ENCODE data around the gene ARL15.

Gene ARL15

DNA sequence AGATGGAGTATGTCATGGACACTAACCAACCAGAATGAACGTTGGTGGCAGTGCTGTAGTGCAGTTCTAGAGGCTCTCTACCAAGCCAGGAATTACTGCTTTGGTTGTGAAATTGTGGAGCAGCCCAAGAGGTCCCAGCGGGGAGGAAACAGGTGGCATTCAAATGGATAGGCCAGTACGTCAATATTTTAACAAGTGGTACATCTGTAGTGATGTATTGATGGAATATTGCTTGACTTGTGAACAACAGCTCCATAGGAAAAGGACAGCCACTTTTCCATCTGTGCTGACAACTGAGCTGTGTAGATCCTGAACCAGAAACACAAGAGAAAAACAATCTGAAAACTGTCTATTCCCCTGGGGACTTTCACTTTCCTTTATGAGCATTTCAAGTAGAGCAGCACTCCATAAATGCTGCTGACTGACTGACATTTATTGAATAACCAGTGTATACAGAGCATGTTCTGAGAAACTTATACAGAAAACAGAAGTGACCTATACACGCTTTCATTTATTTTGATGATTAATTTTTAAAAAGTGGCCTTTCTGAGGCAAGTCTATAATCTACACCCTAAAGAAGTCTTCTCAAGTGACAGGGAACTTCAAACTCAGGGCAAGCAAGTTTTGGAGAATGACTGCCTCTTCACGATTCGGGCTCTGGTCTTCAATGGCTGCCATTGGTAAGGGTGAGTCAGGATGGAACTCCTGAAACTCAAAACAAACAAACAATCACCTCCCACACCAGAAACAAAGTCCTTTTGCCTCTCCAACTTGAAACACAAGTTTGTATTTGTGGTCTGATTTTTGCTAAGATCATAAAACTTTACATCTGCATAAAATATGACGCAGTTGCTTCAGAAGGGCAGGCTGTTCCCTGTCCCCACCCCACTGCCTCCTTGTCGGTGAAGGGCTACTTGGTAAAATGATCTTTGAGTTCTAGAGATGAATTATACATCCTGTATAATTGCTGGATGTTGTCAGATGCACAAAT lies 387.6 kb downstream of the ARL15 start:
- Histone ChIP-seq H3K9ac (ENCODE audit: low read depth, low read length, poor library complexity) (no peak overlapping the region), H3K14ac (ENCODE audit: low read length) (no peak overlapping the region), H3K4me2 (ENCODE audit: insufficient read depth, low read length, poor library complexity, severe bottlenecking) (no peak overlapping the region), H2BK120ac (ENCODE audit: low read depth, low read length) (no peak overlapping the region), H3K9me3 (replicated peaks in 1 of 2; ENCODE audit: control insufficient read depth in 2 of 2, insufficient read depth in 1 of 2, low read depth in 1 of 2, low read length in 2 of 2) (no peaks in the 10 kb centered on the region), H2BK5ac (ENCODE audit: low read length) (no peak overlapping the region), H3K79me1 (ENCODE audit: low read depth, low read length) (no peaks in the 10 kb centered on the region), H3K4me3 (ENCODE audit: low read length in 2 of 2) (no peak overlapping the region), H3K4ac (ENCODE audit: low read length) (no peak overlapping the region), H2AK5ac (ENCODE audit: low read depth, low read length) (no peak overlapping the region), H2AFZ (ENCODE audit: low read length) (no peak overlapping the region), H2BK12ac (ENCODE audit: low read length) (no peak overlapping the region), H4K91ac (ENCODE audit: low read depth, low read length, poor library complexity) (no peak overlapping the region), H3K23ac (ENCODE audit: low read depth, low read length, poor library complexity) (no peak overlapping the region), H3K27ac (replicated peaks; ENCODE audit: low read length) (no peak overlapping the region), H3K27me3 (ENCODE audit: control insufficient read depth in 3 of 3, insufficient read depth in 3 of 3, low read depth in 1 of 3, low read length in 3 of 3) (no peaks in the 10 kb centered on the region), H3K36me3 (replicated peaks in 1 of 2; ENCODE audit: control insufficient read depth in 2 of 2, insufficient read depth in 2 of 2, low read length in 2 of 2) (no peaks in the 10 kb centered on the region), H3K18ac (ENCODE audit: low read length) (no peak overlapping the region), H4K8ac (ENCODE audit: low read depth, low read length) (no peak overlapping the region), H2BK15ac (ENCODE audit: low read length) (no peak overlapping the region), H3K4me1 (ENCODE audit: control insufficient read depth in 2 of 2, insufficient read depth in 1 of 2, low read depth in 1 of 2, low read length in 2 of 2) (no peaks in the 10 kb centered on the region)
- DNase-seq (ENCODE audit: low spot score), result no peak
- WGBS, 2 donors (ENCODE audit: extremely low coverage in 2 of 2, insufficient read length in 2 of 2, insufficient replicate concordance in 1 of 2), result no CpG with 5 or more reads among the region's 8 CpGs

GRCh38 chr5:53917826-53918225 lies 392.5 kb downstream of the ARL15 start:
- H3K4me3 ChIP-seq (ENCODE audit: low read length in 2 of 2), result no peak overlapping the region
- H3K27me3 ChIP-seq (ENCODE audit: control insufficient read depth in 3 of 3, insufficient read depth in 3 of 3, low read depth in 1 of 3, low read length in 3 of 3), result no peaks in the 10 kb centered on the region
- H2BK5ac ChIP-seq (ENCODE audit: low read length), result no peak overlapping the region
- no peak overlapping the region for H4K8ac ChIP-seq (ENCODE audit: low read depth, low read length)
- H3K4me1 ChIP-seq (ENCODE audit: control insufficient read depth in 2 of 2, insufficient read depth in 1 of 2, low read depth in 1 of 2, low read length in 2 of 2), result no peaks in the 10 kb centered on the region
- no peak overlapping the region for H2AFZ ChIP-seq (ENCODE audit: low read length)
- H3K4ac ChIP-seq (ENCODE audit: low read length), result no peak overlapping the region
- no peaks in the 10 kb centered on the region for H3K36me3 ChIP-seq (replicated peaks in 1 of 2; ENCODE audit: control insufficient read depth in 2 of 2, insufficient read depth in 2 of 2, low read length in 2 of 2)
- no peak overlapping the region for H3K18ac ChIP-seq (ENCODE audit: low read length)
- H2BK15ac ChIP-seq (ENCODE audit: low read length), result no peak overlapping the region
- no peak overlapping the region for H2BK12ac ChIP-seq (ENCODE audit: low read length)
- WGBS, 2 donors (ENCODE audit: extremely low coverage in 2 of 2, insufficient read length in 2 of 2, insufficient replicate concordance in 1 of 2), result no CpG with 5 or more reads among the region's 3 CpGs
- H3K9me3 ChIP-seq (replicated peaks in 1 of 2; ENCODE audit: control insufficient read depth in 2 of 2, insufficient read depth in 1 of 2, low read depth in 1 of 2, low read length in 2 of 2), result no peaks in the 10 kb centered on the region
- H2BK120ac ChIP-seq (ENCODE audit: low read depth, low read length), result no peak overlapping the region
- no peak overlapping the region for H3K9ac ChIP-seq (ENCODE audit: low read depth, low read length, poor library complexity)
- H3K27ac ChIP-seq (replicated peaks; ENCODE audit: low read length), result no peak overlapping the region
- H3K14ac ChIP-seq (ENCODE audit: low read length), result no peak overlapping the region
- no peak overlapping the region for H4K91ac ChIP-seq (ENCODE audit: low read depth, low read length, poor library complexity)
- no peaks in the 10 kb centered on the region for H3K79me1 ChIP-seq (ENCODE audit: low read depth, low read length)
- DNase-seq (ENCODE audit: low spot score), result no peak
- no peak overlapping the region for H2AK5ac ChIP-seq (ENCODE audit: low read depth, low read length)
- H3K4me2 ChIP-seq (ENCODE audit: insufficient read depth, low read length, poor library complexity, severe bottlenecking), result no peak overlapping the region
- no peak overlapping the region for H3K23ac ChIP-seq (ENCODE audit: low read depth, low read length, poor library complexity)

GRCh38 chr5:53917095-53917494 lies 393.3 kb downstream of the ARL15 start:
- H3K79me1 ChIP-seq (ENCODE audit: low read depth, low read length), result no peaks in the 10 kb centered on the region
- H2BK120ac ChIP-seq (ENCODE audit: low read depth, low read length), result no peak overlapping the region
- H2BK12ac ChIP-seq (ENCODE audit: low read length), result no peak overlapping the region
- H3K18ac ChIP-seq (ENCODE audit: low read length), result no peak overlapping the region
- H3K9ac ChIP-seq (ENCODE audit: low read depth, low read length, poor library complexity), result no peak overlapping the region
- no peak overlapping the region for H2AFZ ChIP-seq (ENCODE audit: low read length)
- H3K4me3 ChIP-seq (ENCODE audit: low read length in 2 of 2), result no peak overlapping the region
- no peak overlapping the region for H3K14ac ChIP-seq (ENCODE audit: low read length)
- H2BK5ac ChIP-seq (ENCODE audit: low read length), result no peak overlapping the region
- no peak overlapping the region for H4K91ac ChIP-seq (ENCODE audit: low read depth, low read length, poor library complexity)
- H4K8ac ChIP-seq (ENCODE audit: low read depth, low read length), result no peak overlapping the region
- H3K4me2 ChIP-seq (ENCODE audit: insufficient read depth, low read length, poor library complexity, severe bottlenecking), result no peak overlapping the region
- no peak overlapping the region for H3K27ac ChIP-seq (replicated peaks; ENCODE audit: low read length)
- H2BK15ac ChIP-seq (ENCODE audit: low read length), result no peak overlapping the region
- no peaks in the 10 kb centered on the region for H3K9me3 ChIP-seq (replicated peaks in 1 of 2; ENCODE audit: control insufficient read depth in 2 of 2, insufficient read depth in 1 of 2, low read depth in 1 of 2, low read length in 2 of 2)
- no peak for DNase-seq (ENCODE audit: low spot score)
- H2AK5ac ChIP-seq (ENCODE audit: low read depth, low read length), result no peak overlapping the region
- H3K36me3 ChIP-seq (replicated peaks in 1 of 2; ENCODE audit: control insufficient read depth in 2 of 2, insufficient read depth in 2 of 2, low read length in 2 of 2), result no peaks in the 10 kb centered on the region
- no peaks in the 10 kb centered on the region for H3K4me1 ChIP-seq (ENCODE audit: control insufficient read depth in 2 of 2, insufficient read depth in 1 of 2, low read depth in 1 of 2, low read length in 2 of 2)
- no peak overlapping the region for H3K23ac ChIP-seq (ENCODE audit: low read depth, low read length, poor library complexity)
- no peak overlapping the region for H3K4ac ChIP-seq (ENCODE audit: low read length)
- no peaks in the 10 kb centered on the region for H3K27me3 ChIP-seq (ENCODE audit: control insufficient read depth in 3 of 3, insufficient read depth in 3 of 3, low read depth in 1 of 3, low read length in 3 of 3)

DNA sequence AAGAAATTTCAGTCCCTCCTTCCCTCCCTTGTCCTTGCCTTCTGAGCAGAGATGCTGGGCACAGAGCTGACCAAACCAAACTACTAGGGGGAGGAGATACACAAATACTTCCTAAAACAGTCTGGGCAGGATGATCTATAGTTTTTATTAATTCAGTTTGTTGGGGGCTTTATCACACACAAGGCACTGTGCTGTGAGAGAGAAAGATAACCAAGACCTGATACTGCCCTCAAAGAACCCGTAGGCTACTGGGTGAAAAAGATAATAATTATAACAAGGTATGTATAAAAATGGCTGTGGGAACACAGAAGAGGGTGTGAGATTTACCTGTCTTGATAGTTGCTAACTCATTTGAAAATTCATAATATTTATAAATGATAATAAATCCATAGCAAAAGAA lies 395.3 kb downstream of the ARL15 start:
- H2AFZ ChIP-seq (ENCODE audit: low read length), result no peak overlapping the region
- WGBS, 2 donors (ENCODE audit: extremely low coverage in 2 of 2, insufficient read length in 2 of 2, insufficient replicate concordance in 1 of 2), result no CpG with 5 or more reads among the region's 1 CpG
- no peak overlapping the region for H2BK120ac ChIP-seq (ENCODE audit: low read depth, low read length)
- H3K79me1 ChIP-seq (ENCODE audit: low read depth, low read length), result no peaks in the 10 kb centered on the region
- H3K27me3 ChIP-seq (ENCODE audit: control insufficient read depth in 3 of 3, insufficient read depth in 3 of 3, low read depth in 1 of 3, low read length in 3 of 3), result no peaks in the 10 kb centered on the region
- H3K27ac ChIP-seq (replicated peaks; ENCODE audit: low read length), result no peak overlapping the region
- no peak overlapping the region for H4K91ac ChIP-seq (ENCODE audit: low read depth, low read length, poor library complexity)
- H3K9ac ChIP-seq (ENCODE audit: low read depth, low read length, poor library complexity), result no peak overlapping the region
- no peaks in the 10 kb centered on the region for H3K9me3 ChIP-seq (replicated peaks in 1 of 2; ENCODE audit: control insufficient read depth in 2 of 2, insufficient read depth in 1 of 2, low read depth in 1 of 2, low read length in 2 of 2)
- H2BK15ac ChIP-seq (ENCODE audit: low read length), result no peak overlapping the region
- H2BK12ac ChIP-seq (ENCODE audit: low read length), result no peak overlapping the region
- no peak overlapping the region for H3K4ac ChIP-seq (ENCODE audit: low read length)
- no peak overlapping the region for H2AK5ac ChIP-seq (ENCODE audit: low read depth, low read length)
- no peaks in the 10 kb centered on the region for H3K4me1 ChIP-seq (ENCODE audit: control insufficient read depth in 2 of 2, insufficient read depth in 1 of 2, low read depth in 1 of 2, low read length in 2 of 2)
- no peak overlapping the region for H4K8ac ChIP-seq (ENCODE audit: low read depth, low read length)
- H3K4me3 ChIP-seq (ENCODE audit: low read length in 2 of 2), result no peak overlapping the region
- no peak overlapping the region for H3K23ac ChIP-seq (ENCODE audit: low read depth, low read length, poor library complexity)
- no peak overlapping the region for H3K18ac ChIP-seq (ENCODE audit: low read length)
- no peak overlapping the region for H3K4me2 ChIP-seq (ENCODE audit: insufficient read depth, low read length, poor library complexity, severe bottlenecking)
- DNase-seq (ENCODE audit: low spot score), result no peak
- no peaks in the 10 kb centered on the region for H3K36me3 ChIP-seq (replicated peaks in 1 of 2; ENCODE audit: control insufficient read depth in 2 of 2, insufficient read depth in 2 of 2, low read length in 2 of 2)
- no peak overlapping the region for H2BK5ac ChIP-seq (ENCODE audit: low read length)
- H3K14ac ChIP-seq (ENCODE audit: low read length), result no peak overlapping the region

Data from neuronal stem cell (in vitro differentiated cells).